Measurements from ENCODE around the gene CAB39L.

DNA sequence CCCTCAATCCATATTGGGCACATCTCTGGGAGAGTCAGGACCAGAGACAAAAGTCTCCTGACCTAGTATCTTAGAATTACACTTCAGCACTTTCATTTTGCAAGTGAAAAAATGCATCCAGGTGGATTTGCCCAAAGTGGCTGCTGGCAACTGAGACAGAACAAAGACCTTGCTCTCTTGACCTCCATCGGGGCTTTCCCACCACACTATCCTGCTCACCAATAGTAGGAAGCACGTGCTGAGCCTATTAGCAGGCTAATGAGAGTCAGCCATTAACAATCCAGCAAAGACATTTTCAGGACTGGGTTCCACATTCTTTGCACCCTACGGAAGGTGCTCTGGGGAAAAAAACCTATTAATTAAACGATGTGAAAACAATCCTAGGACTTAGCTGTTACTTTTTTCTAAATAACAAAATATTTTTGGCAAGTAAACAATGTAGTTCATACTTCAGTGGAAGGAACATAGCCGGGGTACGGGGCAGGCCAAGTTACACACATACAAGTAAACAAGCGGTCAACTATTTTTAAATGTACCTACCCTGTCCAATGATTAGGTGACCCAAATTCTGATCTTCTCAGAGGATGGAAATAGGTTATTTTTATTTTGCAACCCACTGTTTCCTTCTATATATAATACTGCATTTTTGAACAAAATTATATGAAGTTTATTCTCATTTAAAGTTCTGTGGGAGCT is 117.5 kb downstream of the CAB39L start:
- TF ChIP-seq, protein P1, sequence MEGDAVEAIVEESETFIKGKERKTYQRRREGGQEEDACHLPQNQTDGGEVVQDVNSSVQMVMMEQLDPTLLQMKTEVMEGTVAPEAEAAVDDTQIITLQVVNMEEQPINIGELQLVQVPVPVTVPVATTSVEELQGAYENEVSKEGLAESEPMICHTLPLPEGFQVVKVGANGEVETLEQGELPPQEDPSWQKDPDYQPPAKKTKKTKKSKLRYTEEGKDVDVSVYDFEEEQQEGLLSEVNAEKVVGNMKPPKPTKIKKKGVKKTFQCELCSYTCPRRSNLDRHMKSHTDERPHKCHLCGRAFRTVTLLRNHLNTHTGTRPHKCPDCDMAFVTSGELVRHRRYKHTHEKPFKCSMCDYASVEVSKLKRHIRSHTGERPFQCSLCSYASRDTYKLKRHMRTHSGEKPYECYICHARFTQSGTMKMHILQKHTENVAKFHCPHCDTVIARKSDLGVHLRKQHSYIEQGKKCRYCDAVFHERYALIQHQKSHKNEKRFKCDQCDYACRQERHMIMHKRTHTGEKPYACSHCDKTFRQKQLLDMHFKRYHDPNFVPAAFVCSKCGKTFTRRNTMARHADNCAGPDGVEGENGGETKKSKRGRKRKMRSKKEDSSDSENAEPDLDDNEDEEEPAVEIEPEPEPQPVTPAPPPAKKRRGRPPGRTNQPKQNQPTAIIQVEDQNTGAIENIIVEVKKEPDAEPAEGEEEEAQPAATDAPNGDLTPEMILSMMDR (IDR thresholded peaks at IDR 0.05; ENCODE audit: low read depth, low read length, missing input control): no peak
- TF ChIP-seq, protein P2, sequence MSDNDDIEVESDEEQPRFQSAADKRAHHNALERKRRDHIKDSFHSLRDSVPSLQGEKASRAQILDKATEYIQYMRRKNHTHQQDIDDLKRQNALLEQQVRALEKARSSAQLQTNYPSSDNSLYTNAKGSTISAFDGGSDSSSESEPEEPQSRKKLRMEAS (IDR thresholded peaks at IDR 0.05): peak; percentile 44
- TF ChIP-seq GABPA (IDR thresholded peaks at IDR 0.05 in 1 of 2, conservative IDR thresholded peaks at IDR 0.05 in 1 of 2) (no peak), YY1 (IDR thresholded peaks at IDR 0.05) (peak; percentile 78)

Data from liver (tissue), 3 donors.